NCI-H2171 treated with DMSO at 0.1 percent for 48 hours (cell line): Measurements from ENCODE around the gene HDAC4.

ENCODE experiments used
- DNase-seq: peaks from one replicate; lab custom pipeline; 2025; lab: John Stamatoyannopoulos, UW

Gene HDAC4

DNA sequence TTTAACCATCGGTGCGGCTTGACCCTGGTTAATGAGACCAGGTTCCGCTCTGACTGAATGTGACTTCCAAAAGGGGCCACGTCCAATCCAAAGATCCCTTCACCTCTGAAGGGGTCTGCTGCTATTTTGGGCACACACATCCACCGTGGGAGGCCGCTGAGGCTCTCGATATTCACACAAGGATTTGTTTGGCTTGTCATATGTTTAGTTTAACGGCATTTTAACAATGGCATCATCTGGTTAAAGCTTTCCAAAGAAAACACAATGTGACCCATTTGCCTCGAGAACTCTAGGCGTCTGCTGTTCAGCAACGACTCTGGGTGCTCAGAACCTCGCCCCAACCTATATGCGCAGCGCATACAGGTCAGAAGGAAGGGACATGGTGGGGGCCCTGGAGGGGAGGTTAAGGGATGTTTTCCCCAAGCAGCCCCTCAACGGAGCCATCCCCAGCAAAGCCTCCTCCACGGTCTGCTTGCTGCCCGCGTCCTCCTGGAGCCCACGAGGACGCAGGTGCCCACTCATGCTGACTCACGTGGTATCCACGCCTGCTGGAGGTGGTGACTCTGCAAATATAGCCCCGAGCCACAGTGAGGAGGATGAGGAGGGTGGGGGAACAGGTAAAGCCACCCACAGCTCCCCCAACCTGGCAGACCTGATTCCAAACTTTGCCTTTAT lies 260.3 kb downstream of the HDAC4 start:
- DNase-seq: no peak

DNA sequence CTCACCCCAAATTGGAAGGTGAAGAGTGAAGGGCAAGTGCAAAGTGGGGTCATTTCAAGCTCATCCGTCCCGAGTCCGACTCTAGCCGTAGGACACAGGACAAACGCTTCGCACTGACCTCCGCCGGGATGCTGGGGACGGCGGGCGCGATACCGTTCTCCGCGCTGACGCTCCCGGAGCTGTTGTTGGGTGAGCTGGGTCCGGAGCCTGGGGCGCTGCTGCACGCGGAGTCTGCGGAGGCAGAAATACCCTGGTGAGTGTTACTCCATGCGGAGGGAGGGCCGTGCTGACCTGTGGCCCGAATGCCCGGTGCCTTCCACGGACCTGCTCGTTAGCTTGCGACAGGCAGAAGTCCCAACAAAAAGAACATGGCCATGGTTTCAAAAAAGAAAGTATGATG lies 261.3 kb downstream of the HDAC4 start:
- DNase-seq: no peak

- DNase-seq: no peak
Observed at GRCh38 chr2:239139101-239139500, 261.7 kb downstream of the HDAC4 start.

DNA sequence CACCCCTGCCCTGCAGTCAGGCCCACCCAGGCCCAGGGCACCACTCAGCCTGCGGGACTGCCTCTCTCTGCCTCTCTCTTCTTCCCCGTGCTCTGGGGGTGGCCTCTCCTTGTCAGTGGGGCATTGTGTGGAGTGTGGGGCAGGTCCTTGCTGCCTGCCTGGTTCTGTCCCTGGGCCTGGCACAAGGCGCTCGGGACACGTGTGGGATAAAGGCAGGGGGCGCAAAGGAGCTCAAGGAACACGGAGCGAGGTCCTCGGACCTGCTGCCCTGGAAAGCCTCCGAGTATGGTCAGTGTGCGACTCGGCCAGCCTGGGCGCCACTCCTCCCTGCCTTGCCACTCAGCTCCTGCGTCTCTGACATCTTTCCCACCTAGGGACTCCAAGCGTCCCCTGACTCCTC lies 262.2 kb downstream of the HDAC4 start:
- no peak for DNase-seq

DNA sequence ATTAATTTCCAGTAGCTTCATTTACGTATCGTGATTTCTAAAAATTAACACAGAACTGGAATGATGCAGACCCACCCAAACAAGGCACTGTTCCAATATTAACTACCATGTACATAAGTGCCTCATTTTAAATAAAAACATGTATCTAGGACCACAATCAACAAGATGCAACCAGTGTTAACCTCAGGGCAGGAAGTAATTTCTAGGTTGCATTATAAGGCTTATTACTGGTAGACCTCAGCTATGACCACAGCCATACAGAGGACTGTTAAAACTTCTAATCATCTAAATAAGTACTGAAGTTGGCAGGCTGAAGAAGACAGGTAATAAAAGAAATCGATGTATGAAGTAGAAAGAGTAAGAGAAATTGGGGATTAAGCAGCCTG lies 262.9 kb downstream of the HDAC4 start:
- DNase-seq: no peak

- no peak for DNase-seq
Observed at GRCh38 chr2:239137165-239137897, 263.5 kb downstream of the HDAC4 start.

GRCh38 chr2:239136762-239137161 lies 264.1 kb downstream of the HDAC4 start:
- DNase-seq: no peak

GRCh38 chr2:239136203-239136602 lies 264.6 kb downstream of the HDAC4 start:
- DNase-seq: no peak

- DNase-seq: no peak
Observed at GRCh38 chr2:239135531-239135930, 265.3 kb downstream of the HDAC4 start.

- DNase-seq: no peak
Observed at GRCh38 chr2:239133945-239134570, 266.8 kb downstream of the HDAC4 start.

DNA sequence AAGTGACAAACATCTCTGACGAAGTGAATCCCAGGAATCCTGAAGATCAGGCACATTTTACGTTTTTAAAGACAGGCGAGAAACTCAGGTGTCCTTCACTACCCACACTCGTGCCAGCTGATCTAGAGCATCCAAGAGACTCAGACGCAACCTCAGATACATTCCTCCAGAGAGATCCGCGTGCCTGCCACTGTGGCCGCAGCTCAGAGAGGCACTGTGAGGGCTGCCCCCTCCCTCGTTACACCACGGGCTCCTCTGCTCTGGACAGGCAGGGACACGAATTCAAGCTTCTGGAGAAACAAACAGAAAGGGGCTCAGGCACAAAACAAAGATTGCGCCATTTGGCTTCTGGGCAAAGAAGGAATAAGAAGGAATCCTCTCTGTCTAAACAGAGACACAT lies 268.0 kb downstream of the HDAC4 start:
- no peak for DNase-seq

GRCh38 chr2:239132156-239132709 lies 268.6 kb downstream of the HDAC4 start:
- no peak for DNase-seq

GRCh38 chr2:239131521-239131920 lies 269.3 kb downstream of the HDAC4 start:
- no peak for DNase-seq

DNA sequence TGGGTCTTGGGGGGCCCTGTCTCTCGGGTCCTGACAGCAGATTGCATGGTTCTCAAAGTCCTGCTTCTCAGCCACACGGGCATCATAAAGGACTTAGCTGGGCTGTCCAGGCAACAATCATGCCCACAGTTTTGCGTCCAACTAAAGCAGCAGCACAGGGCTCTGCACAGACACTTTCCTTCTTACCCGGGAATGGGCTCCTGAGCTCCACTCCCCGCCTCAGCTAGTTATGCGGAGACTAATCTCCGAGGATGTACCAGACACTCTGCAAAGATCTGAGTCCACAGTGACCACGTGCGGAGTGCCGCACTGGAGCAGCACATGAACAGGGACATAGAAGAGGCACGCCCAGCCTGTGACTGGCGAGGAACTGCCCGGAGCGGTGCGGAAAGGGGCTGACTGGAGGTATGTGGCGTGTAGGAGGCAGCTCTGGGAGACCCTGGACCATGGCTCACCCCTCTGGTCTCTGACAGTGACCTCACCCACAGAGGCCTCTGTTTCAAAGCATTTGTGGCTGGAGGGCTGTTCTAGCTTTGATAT lies 270.0 kb downstream of the HDAC4 start:
- no peak for DNase-seq

- DNase-seq: no peak
Observed at GRCh38 chr2:239130041-239130440, 270.8 kb downstream of the HDAC4 start.

DNA sequence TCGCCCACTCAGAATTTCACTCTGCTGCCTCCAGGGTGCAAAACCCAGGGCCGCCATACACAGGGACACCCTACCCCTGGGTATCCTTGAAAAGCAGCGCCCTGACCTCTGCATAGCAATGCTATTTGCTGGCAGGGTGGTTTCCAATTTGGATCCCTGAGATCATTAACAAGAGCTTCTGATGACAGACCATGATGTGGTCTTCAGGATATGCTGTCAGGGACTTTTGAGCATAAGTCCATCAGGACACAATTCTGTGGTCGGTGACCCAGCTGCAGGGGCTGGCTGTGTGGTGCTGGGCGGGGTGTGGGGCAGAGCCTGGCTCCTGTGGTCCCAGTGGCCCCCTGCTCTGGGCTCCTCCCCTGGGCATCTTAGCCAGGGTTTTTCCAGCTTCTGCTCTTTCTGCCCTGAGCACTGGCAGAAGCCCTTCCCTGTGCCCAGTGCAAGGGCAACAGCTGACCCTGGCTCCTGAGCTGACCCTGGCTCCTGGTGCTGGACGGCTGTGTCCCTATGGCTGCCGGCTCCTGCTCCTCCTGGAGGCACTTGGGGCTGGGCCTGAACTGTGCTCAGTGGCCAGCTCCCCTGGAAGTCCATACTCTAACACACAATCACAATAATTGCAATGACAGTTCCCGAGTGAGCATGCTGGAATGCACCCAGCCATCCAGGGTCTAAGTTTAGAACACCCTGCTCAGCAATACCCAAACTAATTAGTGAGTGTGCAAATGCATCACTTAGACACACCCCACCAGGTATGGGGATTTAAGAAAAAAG lies 271.5 kb downstream of the HDAC4 start:
- no peak for DNase-seq

GRCh38 chr2:239128706-239129105 lies 272.1 kb downstream of the HDAC4 start:
- no peak for DNase-seq

DNA sequence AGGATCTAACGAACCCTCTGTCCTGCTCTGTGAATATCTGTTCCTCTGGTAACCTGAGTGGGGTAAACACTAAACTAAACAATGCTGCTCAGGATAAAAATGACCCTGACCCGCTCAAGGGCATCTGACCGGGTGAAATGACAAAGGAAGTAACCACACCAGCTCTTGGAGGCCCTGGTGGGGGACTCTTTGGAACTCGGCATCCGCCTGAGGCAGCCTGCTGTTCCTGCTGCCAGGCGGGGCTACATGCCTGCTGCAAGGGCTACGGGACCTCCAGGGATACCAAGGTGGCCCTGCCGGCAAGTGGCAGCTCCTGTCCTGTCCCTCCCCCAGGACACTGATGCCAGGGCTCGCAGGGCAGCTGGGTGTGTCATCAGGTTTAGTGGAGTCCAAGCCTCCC lies 273.3 kb downstream of the HDAC4 start:
- DNase-seq: no peak

GRCh38 chr2:239125726-239126675 lies 274.8 kb downstream of the HDAC4 start:
- no peak for DNase-seq

DNA sequence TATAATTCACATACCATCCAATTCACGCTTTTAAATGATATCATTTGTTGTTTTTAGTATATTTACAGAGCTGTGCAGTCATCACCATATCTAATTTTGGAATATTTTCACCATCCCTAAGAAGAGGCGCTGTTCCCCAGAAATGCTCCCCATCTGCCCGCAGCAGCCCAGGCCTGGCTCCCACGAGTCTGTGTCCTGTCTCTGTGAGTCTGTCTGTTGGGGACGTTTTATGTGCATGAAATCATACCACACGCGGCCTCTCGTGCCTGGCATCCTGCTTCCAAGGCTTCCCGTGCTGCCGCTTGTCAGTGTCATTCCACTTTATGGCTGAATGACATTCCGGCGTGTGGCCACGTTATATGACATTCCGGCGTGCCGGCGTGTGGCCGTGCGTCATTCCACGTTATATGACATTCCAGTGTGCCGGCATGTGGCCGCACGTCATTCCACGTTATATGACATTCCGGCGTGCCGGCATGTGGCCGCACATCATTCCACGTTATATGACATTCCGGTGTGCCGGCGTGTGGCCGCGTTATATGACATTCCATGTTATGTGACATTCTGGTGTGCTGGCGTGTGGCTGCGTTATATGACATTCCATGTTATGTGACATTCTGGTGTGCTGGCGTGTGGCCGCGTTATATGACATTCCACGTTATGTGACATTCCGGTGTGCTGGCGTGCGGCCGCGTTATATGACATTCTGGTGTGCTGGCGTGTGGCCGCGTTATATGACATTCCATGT lies 276.5 kb downstream of the HDAC4 start:
- DNase-seq: no peak
